SJCRH30 (cell line): Measurements from ENCODE around the gene TMEM121B. TPM values are rescaled to one million over a fixed set of nuclear protein-coding genes. Genes with fewer than 3 reads are reported as not detected.

ENCODE experiments used
- DNase-seq, 2 experiments: peaks; one replicate each; pipeline ENCODE4 v3.0.0-alpha.2; 2015 to 2020
- H3K27ac ChIP-seq: fragments of 250-450 bp; sonication (Bioruptor Pico); 2 replicates; pipeline ENCODE4 v1.5.1; 2020; ENCODE audit warnings: mild to moderate bottlenecking, moderate library complexity
- H3K27me3 ChIP-seq: fragments of 250-450 bp; sonication (Bioruptor Pico); 2 replicates; pipeline ENCODE4 v1.5.1; 2020; ENCODE audit warnings: mild to moderate bottlenecking, moderate library complexity
- H3K36me3 ChIP-seq: fragments of 250-450 bp; sonication (Bioruptor Pico); 2 replicates; pipeline ENCODE4 v1.5.1; 2020; ENCODE audit warnings: mild to moderate bottlenecking, moderate library complexity
- H3K4me1 ChIP-seq: fragments of 250-450 bp; sonication (Bioruptor Pico); 2 replicates; pipeline ENCODE4 v1.5.1; 2020; ENCODE audit warnings: mild to moderate bottlenecking, moderate library complexity
- H3K4me3 ChIP-seq: fragments of 250-450 bp; sonication (Bioruptor Pico); 2 replicates; pipeline ENCODE4 v1.5.1; 2020; ENCODE audit warnings: mild to moderate bottlenecking, moderate library complexity
- H3K9me3 ChIP-seq: fragments of 250-450 bp; sonication (Bioruptor Pico); replicated peaks from 2 replicates; pipeline ENCODE4 v1.5.1; 2020; ENCODE audit warnings: mild to moderate bottlenecking, moderate library complexity
- total RNA-seq: library from RNA; depleted of rRNA; stranded (reverse); fragments of >200 nt; shearing (Covaris generic); gene quantifications from 2 replicates; pipeline ENCODE4 v1.2.3, GENCODE V29; 2014; rRNA removed

Gene TMEM121B
- total RNA-seq, 1 experiment from 2014 or later = 1.9 TPM

DNA sequence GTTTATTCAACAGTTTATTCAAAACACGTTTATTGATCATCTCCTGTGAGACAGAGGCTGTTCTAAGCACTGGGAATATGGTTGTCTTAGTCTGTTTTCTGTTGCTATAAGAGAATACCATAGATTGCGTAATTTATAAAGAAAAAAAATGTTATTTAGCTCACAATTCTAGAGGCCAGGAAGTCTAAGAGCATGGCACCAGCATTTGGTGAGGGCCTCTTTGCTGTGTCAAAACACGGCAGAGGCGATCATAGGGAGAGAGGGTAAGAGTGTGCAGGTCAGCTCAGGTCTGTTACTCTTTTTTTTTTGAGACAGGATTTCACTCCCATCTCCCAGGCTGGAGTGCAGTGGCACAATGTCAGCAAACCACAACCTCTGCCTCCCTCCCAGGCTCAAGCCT is 41.6 kb downstream of the TMEM121B start:
- Histone ChIP-seq H3K9me3 (no peaks in the 10 kb centered on the region), H3K27ac (no peak overlapping the region), H3K4me3 (no peak overlapping the region), H3K4me1 (no peaks in the 10 kb centered on the region), H3K36me3 (no peaks in the 10 kb centered on the region), H3K27me3 (no peaks in the 10 kb centered on the region)
- DNase-seq = no peak

- Histone ChIP-seq H3K27me3 (no peaks in the 10 kb centered on the region), H3K4me3 (no peak overlapping the region), H3K36me3 (no peaks in the 10 kb centered on the region), H3K9me3 (no peaks in the 10 kb centered on the region), H3K4me1 (no peaks in the 10 kb centered on the region), H3K27ac (no peak overlapping the region)
- no peak for DNase-seq
Measured at GRCh38 chr22:17077255-17077654, 43.9 kb downstream of the TMEM121B start.

GRCh38 chr22:17074648-17075002 is 46.5 kb downstream of the TMEM121B start:
- H3K27ac ChIP-seq = no peak overlapping the region
- no peaks in the 10 kb centered on the region for H3K9me3 ChIP-seq
- H3K36me3 ChIP-seq = no peaks in the 10 kb centered on the region
- H3K4me1 ChIP-seq = no peaks in the 10 kb centered on the region
- no peak for DNase-seq
- H3K27me3 ChIP-seq = no peaks in the 10 kb centered on the region
- no peak overlapping the region for H3K4me3 ChIP-seq

DNA sequence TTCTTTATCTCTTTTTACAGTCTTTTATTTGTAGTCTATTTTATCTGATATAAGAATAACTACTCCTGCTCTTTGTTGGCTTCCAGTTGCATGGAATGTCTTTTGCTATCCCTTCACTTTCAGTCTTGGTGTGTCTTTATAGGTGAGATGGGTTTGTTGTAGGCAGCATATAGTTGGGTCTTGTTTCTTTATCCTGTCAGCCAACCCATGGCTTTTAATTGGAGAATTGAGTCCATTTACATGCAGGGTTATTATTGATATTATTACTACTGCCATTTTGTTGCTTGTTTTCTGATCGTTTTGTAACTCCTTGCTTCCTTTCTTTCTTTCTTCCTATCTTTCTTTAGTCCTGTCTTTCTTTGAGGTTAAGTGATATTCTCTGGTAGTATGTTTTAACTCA is 48.3 kb downstream of the TMEM121B start:
- H3K4me1 ChIP-seq = no peaks in the 10 kb centered on the region
- no peak overlapping the region for H3K4me3 ChIP-seq
- DNase-seq = no peak
- H3K27ac ChIP-seq = no peak overlapping the region
- H3K9me3 ChIP-seq = no peaks in the 10 kb centered on the region
- H3K27me3 ChIP-seq = no peaks in the 10 kb centered on the region
- H3K36me3 ChIP-seq = no peaks in the 10 kb centered on the region

Other genes starting within 250 kb of the TMEM121B start
- not detected in 2 replicates for gene GAB4, start 113.1 kb downstream of the TMEM121B start, total RNA-seq
- 3.2 and 3.3 TPM in 2 replicates for gene IL17RA, start 36.4 kb downstream of the TMEM121B start, total RNA-seq
- 48.3 and 48.7 TPM in 2 replicates for gene HDHD5, start 37.9 kb upstream of the TMEM121B start, total RNA-seq
- gene ADA2, start 98.1 kb upstream of the TMEM121B start, total RNA-seq = 0.10 and 0.28 TPM in 2 replicates
- gene CECR2, start 248.1 kb upstream of the TMEM121B start, total RNA-seq = 17.6 and 19.1 TPM in 2 replicates